Measurements from ENCODE around the gene POLE4. TPM values are rescaled to one million over a fixed set of nuclear protein-coding genes. Genes with fewer than 3 reads are reported as not detected.

The POLE4 gene
- total RNA-seq, 1 donor from 2014 or later = 15.4 TPM

DNA sequence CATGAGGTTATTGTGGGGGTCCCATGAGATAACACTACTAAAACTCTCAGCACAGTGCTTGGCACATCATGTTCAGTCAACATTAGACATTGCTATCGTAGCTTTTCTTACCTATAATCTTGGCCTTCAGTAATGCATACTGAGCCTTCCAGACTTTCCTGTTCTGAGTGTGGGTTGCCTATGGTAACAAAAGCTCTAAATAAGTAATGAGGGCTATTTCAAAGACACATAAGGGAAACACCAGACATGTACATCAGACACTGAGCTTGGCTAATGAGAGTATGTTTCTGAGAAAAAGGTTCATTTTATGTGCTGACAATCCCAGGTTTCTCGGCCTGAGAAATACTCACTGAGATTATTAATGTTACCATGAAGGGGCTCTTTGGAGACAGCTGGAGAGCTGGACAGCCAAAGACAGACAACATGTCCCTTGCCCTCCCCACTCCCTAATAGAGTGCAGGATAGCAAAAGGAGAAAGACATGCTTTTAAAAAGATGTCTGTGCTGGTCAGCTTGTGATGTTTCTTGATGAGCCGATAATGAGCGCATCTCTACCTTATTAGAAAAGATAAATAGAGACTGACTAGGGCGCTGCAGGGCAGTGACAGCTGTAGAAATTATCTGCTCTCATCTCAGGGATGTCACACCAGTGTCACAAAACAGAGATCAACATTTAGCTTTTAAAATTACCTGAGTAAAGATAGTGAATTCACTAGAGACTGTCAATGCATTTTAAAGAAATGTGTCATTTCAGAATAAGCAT is 25.4 kb downstream of the POLE4 start:
- TF ChIP-seq, protein P1, sequence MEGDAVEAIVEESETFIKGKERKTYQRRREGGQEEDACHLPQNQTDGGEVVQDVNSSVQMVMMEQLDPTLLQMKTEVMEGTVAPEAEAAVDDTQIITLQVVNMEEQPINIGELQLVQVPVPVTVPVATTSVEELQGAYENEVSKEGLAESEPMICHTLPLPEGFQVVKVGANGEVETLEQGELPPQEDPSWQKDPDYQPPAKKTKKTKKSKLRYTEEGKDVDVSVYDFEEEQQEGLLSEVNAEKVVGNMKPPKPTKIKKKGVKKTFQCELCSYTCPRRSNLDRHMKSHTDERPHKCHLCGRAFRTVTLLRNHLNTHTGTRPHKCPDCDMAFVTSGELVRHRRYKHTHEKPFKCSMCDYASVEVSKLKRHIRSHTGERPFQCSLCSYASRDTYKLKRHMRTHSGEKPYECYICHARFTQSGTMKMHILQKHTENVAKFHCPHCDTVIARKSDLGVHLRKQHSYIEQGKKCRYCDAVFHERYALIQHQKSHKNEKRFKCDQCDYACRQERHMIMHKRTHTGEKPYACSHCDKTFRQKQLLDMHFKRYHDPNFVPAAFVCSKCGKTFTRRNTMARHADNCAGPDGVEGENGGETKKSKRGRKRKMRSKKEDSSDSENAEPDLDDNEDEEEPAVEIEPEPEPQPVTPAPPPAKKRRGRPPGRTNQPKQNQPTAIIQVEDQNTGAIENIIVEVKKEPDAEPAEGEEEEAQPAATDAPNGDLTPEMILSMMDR (IDR thresholded peaks at IDR 0.05; ENCODE audit: insufficient read depth, low read length, poor library complexity, severe bottlenecking) = no peak
- DNase-seq (ENCODE audit: low read depth) = no peak
- Histone ChIP-seq H3K27me3 (ENCODE audit: control insufficient read depth, insufficient read depth, low read length) (no peaks in the 10 kb centered on the region), H3K4me3 (ENCODE audit: low read depth, low read length) (no peak overlapping the region), H3K36me3 (ENCODE audit: control insufficient read depth, insufficient read depth, low read length) (no peaks in the 10 kb centered on the region)

DNA sequence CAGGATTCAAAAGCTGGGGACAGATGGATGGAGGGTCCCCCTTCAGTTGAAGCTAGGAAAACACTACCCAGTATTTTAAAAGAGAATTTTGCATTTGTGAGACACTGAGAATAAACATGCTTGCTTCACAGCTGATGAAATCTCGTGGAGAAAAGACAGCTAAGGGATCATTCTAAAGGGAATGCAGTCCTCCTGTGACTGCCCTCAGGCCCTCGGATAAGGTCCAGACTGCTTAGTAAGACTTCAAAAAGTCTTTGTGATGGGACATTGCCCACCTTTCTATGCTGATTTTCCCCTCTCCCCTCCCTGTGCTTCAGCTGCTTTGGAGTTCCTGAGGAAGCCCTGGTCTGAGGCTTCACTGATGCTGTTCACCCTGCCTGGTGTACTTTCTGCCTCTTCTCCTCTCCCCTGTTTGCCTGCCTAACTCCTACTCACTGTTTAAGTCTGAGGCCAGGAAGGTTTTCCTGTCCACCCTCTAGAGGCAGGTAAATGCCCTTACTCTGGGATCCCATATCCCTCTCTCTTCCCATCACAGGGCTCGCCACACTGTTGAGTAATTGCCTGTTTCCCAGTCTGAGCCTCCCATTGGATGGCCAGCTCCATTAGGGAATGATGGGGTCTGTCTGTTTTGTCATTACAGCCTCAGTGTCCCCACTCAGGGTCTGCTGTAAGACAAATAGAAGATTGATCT is 26.6 kb downstream of the POLE4 start:
- Histone ChIP-seq H3K27me3 (ENCODE audit: control insufficient read depth, insufficient read depth, low read length) (no peaks in the 10 kb centered on the region), H3K36me3 (ENCODE audit: control insufficient read depth, insufficient read depth, low read length) (no peaks in the 10 kb centered on the region), H3K4me3 (ENCODE audit: low read depth, low read length) (no peak overlapping the region)
- DNase-seq (ENCODE audit: low read depth) = no peak
- TF ChIP-seq, protein P1 (IDR thresholded peaks at IDR 0.05; ENCODE audit: insufficient read depth, low read length, poor library complexity, severe bottlenecking) = no peak

DNA sequence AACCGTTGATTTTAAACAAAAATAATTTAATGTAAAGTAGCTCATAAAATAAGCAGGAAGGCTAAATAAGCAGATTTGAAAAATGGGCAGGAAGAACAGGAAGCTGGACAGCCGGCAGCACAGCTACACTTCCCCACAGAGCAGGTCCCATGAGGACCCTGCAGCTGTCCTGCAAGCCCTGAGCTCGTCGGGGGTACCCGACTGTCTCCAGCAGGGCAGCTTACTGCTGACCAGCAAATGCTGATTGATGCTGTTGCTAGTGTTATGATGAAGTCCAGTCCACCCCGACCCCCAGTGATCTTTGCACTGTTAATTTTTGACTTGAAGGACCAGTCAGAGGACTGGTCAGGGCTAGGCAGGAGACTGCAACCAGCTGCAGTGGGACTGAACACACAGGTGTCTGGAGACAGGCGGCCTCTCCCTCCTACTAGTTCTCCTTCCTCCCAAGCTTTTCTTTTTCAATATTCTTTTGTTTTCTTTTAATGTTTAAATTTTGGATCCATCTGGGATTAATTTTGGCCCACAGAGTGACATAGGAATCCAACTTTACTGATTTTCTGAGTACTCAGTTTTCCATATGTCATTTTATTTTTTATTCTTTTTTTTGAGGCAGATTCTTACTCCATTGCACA is 27.7 kb downstream of the POLE4 start:
- Histone ChIP-seq H3K27me3 (ENCODE audit: control insufficient read depth, insufficient read depth, low read length) (no peaks in the 10 kb centered on the region), H3K36me3 (ENCODE audit: control insufficient read depth, insufficient read depth, low read length) (no peaks in the 10 kb centered on the region), H3K4me3 (ENCODE audit: low read depth, low read length) (no peak overlapping the region)
- TF ChIP-seq, protein P1 (IDR thresholded peaks at IDR 0.05; ENCODE audit: insufficient read depth, low read length, poor library complexity, severe bottlenecking) = no peak
- no peak for DNase-seq (ENCODE audit: low read depth)

DNA sequence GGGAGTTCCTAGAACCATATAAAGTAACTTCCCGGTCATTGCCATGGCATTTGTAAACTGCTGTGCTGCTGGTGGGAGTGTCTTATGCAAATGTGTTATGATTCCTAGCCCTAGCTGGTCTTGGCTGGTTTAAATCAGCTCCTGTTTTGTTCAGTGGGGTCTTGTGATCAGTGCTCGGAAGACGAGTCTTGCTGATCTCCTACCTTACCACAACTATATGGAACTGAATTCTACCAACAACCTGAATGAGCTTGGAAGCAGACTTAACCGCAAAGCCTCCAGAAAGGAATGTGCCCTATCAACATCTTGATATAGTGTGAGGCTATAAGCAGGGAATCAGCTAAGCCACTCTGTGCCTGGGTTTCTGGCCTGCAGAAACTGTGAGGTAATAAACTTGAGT is 33.5 kb downstream of the POLE4 start:
- Histone ChIP-seq H3K36me3 (ENCODE audit: control insufficient read depth, insufficient read depth, low read length) (no peaks in the 10 kb centered on the region), H3K4me3 (ENCODE audit: low read depth, low read length) (no peak overlapping the region), H3K27me3 (ENCODE audit: control insufficient read depth, insufficient read depth, low read length) (no peaks in the 10 kb centered on the region)
- TF ChIP-seq, protein P1 (IDR thresholded peaks at IDR 0.05; ENCODE audit: insufficient read depth, low read length, poor library complexity, severe bottlenecking) = no peak
- DNase-seq (ENCODE audit: low read depth) = peak; percentile 4

DNA sequence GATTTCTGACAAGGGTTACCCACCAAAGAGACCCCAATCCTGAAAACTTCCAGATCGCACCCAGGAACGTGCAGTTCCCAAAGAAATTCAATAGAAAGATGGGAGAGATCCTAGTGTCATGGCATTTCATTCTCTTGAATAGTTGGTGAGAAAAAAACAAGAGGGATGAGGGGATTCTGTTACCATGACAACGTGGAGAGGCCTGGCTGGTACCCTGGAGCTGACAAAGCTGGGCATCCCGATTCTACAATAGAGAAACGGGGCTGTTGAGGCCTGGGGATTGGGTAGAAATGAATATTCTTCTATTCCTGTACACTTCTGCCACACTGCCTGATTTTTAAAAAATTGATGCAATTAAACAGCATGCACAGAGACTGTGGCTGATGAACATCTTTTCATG is 41.0 kb downstream of the POLE4 start:
- H3K4me3 ChIP-seq (ENCODE audit: low read depth, low read length) = no peak overlapping the region
- no peak for DNase-seq (ENCODE audit: low read depth)
- no peaks in the 10 kb centered on the region for H3K27me3 ChIP-seq (ENCODE audit: control insufficient read depth, insufficient read depth, low read length)
- TF ChIP-seq, protein P1 (IDR thresholded peaks at IDR 0.05; ENCODE audit: insufficient read depth, low read length, poor library complexity, severe bottlenecking) = no peak
- H3K36me3 ChIP-seq (ENCODE audit: control insufficient read depth, insufficient read depth, low read length) = no peaks in the 10 kb centered on the region
